ENCODE results near the gene KDM4B. TPM values are rescaled to one million over a fixed set of nuclear protein-coding genes. Genes with fewer than 3 reads are reported as not detected.

KDM4B gene
- total RNA-seq, 4 donors from 2014 or later: 29.2 to 43.8 (median 38.7) TPM

- ATAC-seq: no peak
- Histone ChIP-seq H3K27me3 (no peaks in the 10 kb centered on the region), H3K36me3 (peaks cover 0 to 58% of the 10 kb centered on the region in 2 donors), H3K4me1 (peaks cover 0 to 31% (median 22%) of the 10 kb centered on the region in 3 donors), H3K27ac (no peak overlapping the region), H3K4me3 (no peak overlapping the region), H3K9me3 (no peaks in the 10 kb centered on the region)
- TF ChIP-seq POLR2A (IDR thresholded peaks at IDR 0.05) (no peak), POLR2AphosphoS5 (IDR thresholded peaks at IDR 0.05) (no peak), EP300 (IDR thresholded peaks at IDR 0.05) (no peak), CTCF (IDR thresholded peaks at IDR 0.05) (no peak)
- WGBS, 2 donors (ENCODE audit: low coverage in 1 of 2): no CpG with 5 or more reads among the region's 26 CpGs
Measured at GRCh38 chr19:5126498-5127223, 157.7 kb downstream of the KDM4B start.

GRCh38 chr19:5127717-5128116 lies 158.8 kb downstream of the KDM4B start:
- Histone ChIP-seq H3K36me3 (peaks cover 0 to 58% of the 10 kb centered on the region in 2 donors), H3K4me1 (peaks cover 0 to 31% (median 22%) of the 10 kb centered on the region in 3 donors), H3K4me3 (no peak overlapping the region), H3K9me3 (no peaks in the 10 kb centered on the region), H3K27ac (peak overlapping the region in 1 of 4 donors; percentile 54), H3K27me3 (no peaks in the 10 kb centered on the region)
- TF ChIP-seq POLR2AphosphoS5 (IDR thresholded peaks at IDR 0.05): no peak
- TF ChIP-seq EP300 (IDR thresholded peaks at IDR 0.05): no peak
- no peak for TF ChIP-seq POLR2A (IDR thresholded peaks at IDR 0.05)
- no peak for TF ChIP-seq CTCF (IDR thresholded peaks at IDR 0.05)
- WGBS, 2 donors (ENCODE audit: low coverage in 1 of 2): 0% methylated on average over 1 of the region's 12 CpGs; no CpG with 5 or more reads in 1 of the 2 donors
- no peak for ATAC-seq

- Histone ChIP-seq H3K9me3 (no peaks in the 10 kb centered on the region), H3K27me3 (no peaks in the 10 kb centered on the region), H3K4me3 (no peak overlapping the region), H3K27ac (peak overlapping the region in 2 of 4 donors; percentile 32 to 54), H3K4me1 (peaks cover 0 to 31% (median 22%) of the 10 kb centered on the region in 3 donors), H3K36me3 (peaks cover 0 to 58% of the 10 kb centered on the region in 2 donors)
- ATAC-seq: peak; percentile 86
- WGBS, 2 donors (ENCODE audit: low coverage in 1 of 2): 40% methylated on average over 1 of the region's 25 CpGs; no CpG with 5 or more reads in 1 of the 2 donors
- TF ChIP-seq POLR2AphosphoS5 (IDR thresholded peaks at IDR 0.05) (no peak), EP300 (IDR thresholded peaks at IDR 0.05) (no peak), POLR2A (IDR thresholded peaks at IDR 0.05) (no peak), CTCF (IDR thresholded peaks at IDR 0.05) (no peak)
Measured at GRCh38 chr19:5128251-5128935, 159.5 kb downstream of the KDM4B start.

GRCh38 chr19:5128936-5129389 lies 160.1 kb downstream of the KDM4B start:
- Histone ChIP-seq H3K4me1 (peaks cover 0 to 31% (median 22%) of the 10 kb centered on the region in 3 donors), H3K9me3 (no peaks in the 10 kb centered on the region), H3K4me3 (no peak overlapping the region), H3K36me3 (peaks cover 0 to 58% of the 10 kb centered on the region in 2 donors), H3K27ac (peak overlapping the region in 2 of 4 donors; percentile 20 to 30), H3K27me3 (no peaks in the 10 kb centered on the region)
- ATAC-seq: peak; percentile 56
- WGBS, 2 donors (ENCODE audit: low coverage in 1 of 2): no CpG with 5 or more reads among the region's 9 CpGs
- no peak for TF ChIP-seq POLR2AphosphoS5 (IDR thresholded peaks at IDR 0.05)
- TF ChIP-seq EP300 (IDR thresholded peaks at IDR 0.05): no peak
- no peak for TF ChIP-seq CTCF (IDR thresholded peaks at IDR 0.05)
- TF ChIP-seq POLR2A (IDR thresholded peaks at IDR 0.05): no peak

Data from gastroesophageal sphincter (tissue), 4 donors.